Endodermal cell (in vitro differentiated cells): ENCODE results near the gene DDX4. TPM values are rescaled to one million over a fixed set of nuclear protein-coding genes. Genes with fewer than 3 reads are reported as not detected.

Source experiments
- DNase-seq: peaks from one replicate; pipeline ENCODE4 v3.0.0-alpha.2; 2017
- H3K27ac ChIP-seq: 2 replicates; pipeline ENCODE4 v1.5.1; 2013; ENCODE audit warnings: mild to moderate bottlenecking, low read depth, low read length, moderate library complexity
- H3K27me3 ChIP-seq: 2 replicates; pipeline ENCODE4 v1.6.1; 2013; ENCODE audit warnings: mild to moderate bottlenecking, low read length, moderate library complexity; ENCODE audit not compliant: insufficient read depth, control insufficient read depth, poor library complexity, severe bottlenecking
- H3K36me3 ChIP-seq: 2 replicates; pipeline ENCODE4 v1.7.0; 2013; ENCODE audit warnings: mild to moderate bottlenecking, low read length, moderate library complexity; ENCODE audit not compliant: control insufficient read depth, insufficient read depth
- H3K4me1 ChIP-seq: one replicate; pipeline ENCODE4 v1.7.0; 2013; ENCODE audit warnings: low read length; ENCODE audit not compliant: control insufficient read depth, insufficient read depth
- H3K4me3 ChIP-seq: 2 replicates; pipeline ENCODE4 v1.5.1; 2013; ENCODE audit warnings: mild to moderate bottlenecking, low read length, moderate library complexity
- H3K9ac ChIP-seq: 2 replicates; pipeline ENCODE4 v1.6.1; 2013; ENCODE audit warnings: mild to moderate bottlenecking, low read length, moderate library complexity; ENCODE audit not compliant: poor library complexity, severe bottlenecking; ENCODE audit errors: extremely low read depth
- H3K9me3 ChIP-seq: 2 replicates; pipeline ENCODE4 v1.6.1; 2013; ENCODE audit warnings: mild to moderate bottlenecking, low read length, moderate library complexity; ENCODE audit not compliant: control insufficient read depth
- H3K27ac Mint-ChIP-seq: 2 replicates; pipeline ENCODE4 v1.8.0; 2020; ENCODE audit warnings: mixed read lengths
- H3K27me3 Mint-ChIP-seq: 2 replicates; pipeline ENCODE4 v1.8.0; 2021; ENCODE audit warnings: mild to moderate bottlenecking, mixed read lengths; ENCODE audit not compliant: insufficient read depth
- H3K36me3 Mint-ChIP-seq: 2 replicates; pipeline ENCODE4 v1.8.0; 2020; ENCODE audit warnings: low read depth, mixed read lengths
- H3K4me1 Mint-ChIP-seq: 2 replicates; pipeline ENCODE4 v1.8.0; 2020; ENCODE audit warnings: mixed read lengths
- H3K4me3 Mint-ChIP-seq: 2 replicates; pipeline ENCODE4 v1.8.0; 2020; ENCODE audit warnings: mild to moderate bottlenecking, moderate library complexity, mixed read lengths
- H3K9me3 Mint-ChIP-seq: 2 replicates; pipeline ENCODE4 v1.8.0; 2020; ENCODE audit warnings: mild to moderate bottlenecking, mixed read lengths
- WGBS, 2 experiments: methylation state at CpG; one replicate each; pipeline versions ENCODE4 v1.1.5 to v1.1.7; 2013; ENCODE audit warnings: missing lambda C conversion rate in 2 of 2, mixed read lengths in 1 of 2; ENCODE audit not compliant: insufficient coverage in 1 of 2, insufficient read length in 1 of 2; 5-methylcytosine and 5-hydroxymethylcytosine counted together
- total RNA-seq, 2 donors: library from RNA; stranded (reverse); fragmentation: NEBNext Ultra II Directional in 1 of 2; extraction: Animal tissue kit (Norgen Biotek cat#: 25700) in 1 of 2; gene quantifications; 2 replicates in 1 of 2; 3 replicates in 1 of 2; pipeline ENCODE4 v1.2.1, GENCODE V29; 2021
- TF ChIP-seq, protein P1 (sequence below): fragments of 200-600 bp; sonication (generic); conservative IDR thresholded peaks from 2 replicates; pipeline ENCODE4 v1.5.0; 2021; ENCODE audit warnings: antibody characterized with exemption, mild to moderate bottlenecking

DDX4 gene
- total RNA-seq, 2 donors from 2014 or later, result not detected

- 90 to 93% methylated on average over 3 to 4 of the region's 4 CpGs for WGBS, 2 experiments
- Mint-ChIP-seq H3K27me3 (no peaks in the 10 kb centered on the region), H3K27ac (no peak overlapping the region)
Measured at GRCh38 chr5:55860709-55861108, 122.8 kb downstream of the DDX4 start.

DNA sequence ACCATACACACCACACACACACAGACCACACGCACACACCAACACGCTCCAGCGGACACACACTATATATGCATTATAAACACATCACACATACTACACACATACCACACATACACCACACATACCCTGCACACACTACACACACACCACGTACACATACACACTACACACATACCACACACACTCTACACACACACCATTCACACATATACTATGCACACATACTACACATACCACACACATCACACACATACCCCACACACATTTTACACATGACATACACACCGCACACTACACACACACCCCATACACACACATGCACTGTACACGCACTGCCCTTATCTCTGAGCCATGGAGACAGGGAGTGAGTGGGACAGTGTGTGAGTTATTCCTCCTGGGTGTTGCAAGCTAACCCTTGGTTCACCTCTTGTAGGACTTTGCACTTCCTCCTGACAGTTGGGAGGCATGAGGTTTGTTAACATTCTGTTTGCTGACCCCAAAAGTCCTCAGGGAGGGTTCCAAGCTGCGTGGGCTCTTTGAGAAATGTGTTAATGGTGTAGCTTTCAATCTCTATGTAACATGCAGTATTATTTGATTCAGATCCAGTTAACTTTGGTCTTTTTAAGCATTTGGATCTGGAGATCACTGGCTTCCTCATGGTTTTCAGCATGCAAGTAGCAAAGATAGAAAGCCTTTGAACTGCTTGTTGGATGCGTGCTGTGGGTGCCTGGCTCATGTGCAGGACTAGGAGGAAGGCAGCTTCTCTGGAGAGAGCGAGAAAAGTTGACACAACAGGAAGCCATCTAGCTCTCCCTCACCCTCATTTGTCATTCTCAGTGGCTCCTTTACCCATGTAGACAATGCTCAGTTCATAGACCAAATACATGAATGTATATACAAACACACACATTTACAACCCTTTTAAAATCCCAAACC, 127.0 kb downstream of the DDX4 start:
- Mint-ChIP-seq H3K27me3 (no peaks in the 10 kb centered on the region), H3K27ac (no peak overlapping the region), H3K4me3 (no peak overlapping the region), H3K36me3 (no peaks in the 10 kb centered on the region), H3K4me1 (no peaks in the 10 kb centered on the region), H3K9me3 (peaks cover 2% of the 10 kb centered on the region)
- Histone ChIP-seq H3K9me3 (no peaks in the 10 kb centered on the region), H3K27ac (no peak overlapping the region), H3K4me1 (no peaks in the 10 kb centered on the region), H3K36me3 (no peaks in the 10 kb centered on the region), H3K9ac (no peak overlapping the region), H3K4me3 (no peak overlapping the region), H3K27me3 (no peaks in the 10 kb centered on the region)
- TF ChIP-seq, protein P1, sequence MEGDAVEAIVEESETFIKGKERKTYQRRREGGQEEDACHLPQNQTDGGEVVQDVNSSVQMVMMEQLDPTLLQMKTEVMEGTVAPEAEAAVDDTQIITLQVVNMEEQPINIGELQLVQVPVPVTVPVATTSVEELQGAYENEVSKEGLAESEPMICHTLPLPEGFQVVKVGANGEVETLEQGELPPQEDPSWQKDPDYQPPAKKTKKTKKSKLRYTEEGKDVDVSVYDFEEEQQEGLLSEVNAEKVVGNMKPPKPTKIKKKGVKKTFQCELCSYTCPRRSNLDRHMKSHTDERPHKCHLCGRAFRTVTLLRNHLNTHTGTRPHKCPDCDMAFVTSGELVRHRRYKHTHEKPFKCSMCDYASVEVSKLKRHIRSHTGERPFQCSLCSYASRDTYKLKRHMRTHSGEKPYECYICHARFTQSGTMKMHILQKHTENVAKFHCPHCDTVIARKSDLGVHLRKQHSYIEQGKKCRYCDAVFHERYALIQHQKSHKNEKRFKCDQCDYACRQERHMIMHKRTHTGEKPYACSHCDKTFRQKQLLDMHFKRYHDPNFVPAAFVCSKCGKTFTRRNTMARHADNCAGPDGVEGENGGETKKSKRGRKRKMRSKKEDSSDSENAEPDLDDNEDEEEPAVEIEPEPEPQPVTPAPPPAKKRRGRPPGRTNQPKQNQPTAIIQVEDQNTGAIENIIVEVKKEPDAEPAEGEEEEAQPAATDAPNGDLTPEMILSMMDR, result no peak
- 89 to 97% methylated on average over 6 to 9 of the region's 9 CpGs for WGBS, 2 experiments
- no peak for DNase-seq

More at GRCh38 chr5:55860709-55861108, 122.8 kb downstream of the DDX4 start:
- Histone ChIP-seq H3K36me3 (no peaks in the 10 kb centered on the region), H3K9me3 (no peaks in the 10 kb centered on the region), H3K9ac (no peak overlapping the region), H3K4me1 (no peaks in the 10 kb centered on the region), H3K27ac (no peak overlapping the region), H3K27me3 (peaks cover 4% of the 10 kb centered on the region), H3K4me3 (no peak overlapping the region)
- Mint-ChIP-seq H3K36me3 (no peaks in the 10 kb centered on the region), H3K4me3 (no peak overlapping the region), H3K9me3 (peaks cover 2% of the 10 kb centered on the region), H3K4me1 (no peaks in the 10 kb centered on the region)
- no peak for DNase-seq
- TF ChIP-seq, protein P1, result no peak

- H3K27ac Mint-ChIP-seq, result no peak overlapping the region
- Histone ChIP-seq H3K4me1 (no peaks in the 10 kb centered on the region), H3K4me3 (no peak overlapping the region), H3K27me3 (no peaks in the 10 kb centered on the region), H3K9me3 (no peaks in the 10 kb centered on the region), H3K27ac (no peak overlapping the region), H3K9ac (no peak overlapping the region), H3K36me3 (no peaks in the 10 kb centered on the region)
- DNase-seq, result peak; percentile 52
- TF ChIP-seq, protein P1, result no peak
- H3K27me3 Mint-ChIP-seq, result no peaks in the 10 kb centered on the region
- 91 to 93% methylated on average over 3 of the region's 3 CpGs for WGBS, 2 experiments
- H3K4me1 Mint-ChIP-seq, result no peaks in the 10 kb centered on the region
- H3K4me3 Mint-ChIP-seq, result no peak overlapping the region
- H3K36me3 Mint-ChIP-seq, result no peaks in the 10 kb centered on the region
- peaks cover 2% of the 10 kb centered on the region for H3K9me3 Mint-ChIP-seq
Measured at GRCh38 chr5:55865831-55866230, 128.0 kb downstream of the DDX4 start.
